Loucy (cell line): Measurements from ENCODE around the gene SGMS1.

Experiments
- EZH2phosphoT487 ChIP-seq: fragments of 200-600 bp; IDR thresholded peaks from 2 replicates; pipeline ENCODE4 v1.6.1; 2018; ENCODE audit warnings: antibody characterized with exemption, mild to moderate bottlenecking, moderate library complexity, borderline replicate concordance
- TF ChIP-seq, protein P1 (sequence below): fragments of 200-600 bp; sonication (generic); conservative IDR thresholded peaks from 2 replicates; pipeline ENCODE4 v1.5.1; 2014; ENCODE audit warnings: mild to moderate bottlenecking, antibody characterized with exemption, low read length

DNA sequence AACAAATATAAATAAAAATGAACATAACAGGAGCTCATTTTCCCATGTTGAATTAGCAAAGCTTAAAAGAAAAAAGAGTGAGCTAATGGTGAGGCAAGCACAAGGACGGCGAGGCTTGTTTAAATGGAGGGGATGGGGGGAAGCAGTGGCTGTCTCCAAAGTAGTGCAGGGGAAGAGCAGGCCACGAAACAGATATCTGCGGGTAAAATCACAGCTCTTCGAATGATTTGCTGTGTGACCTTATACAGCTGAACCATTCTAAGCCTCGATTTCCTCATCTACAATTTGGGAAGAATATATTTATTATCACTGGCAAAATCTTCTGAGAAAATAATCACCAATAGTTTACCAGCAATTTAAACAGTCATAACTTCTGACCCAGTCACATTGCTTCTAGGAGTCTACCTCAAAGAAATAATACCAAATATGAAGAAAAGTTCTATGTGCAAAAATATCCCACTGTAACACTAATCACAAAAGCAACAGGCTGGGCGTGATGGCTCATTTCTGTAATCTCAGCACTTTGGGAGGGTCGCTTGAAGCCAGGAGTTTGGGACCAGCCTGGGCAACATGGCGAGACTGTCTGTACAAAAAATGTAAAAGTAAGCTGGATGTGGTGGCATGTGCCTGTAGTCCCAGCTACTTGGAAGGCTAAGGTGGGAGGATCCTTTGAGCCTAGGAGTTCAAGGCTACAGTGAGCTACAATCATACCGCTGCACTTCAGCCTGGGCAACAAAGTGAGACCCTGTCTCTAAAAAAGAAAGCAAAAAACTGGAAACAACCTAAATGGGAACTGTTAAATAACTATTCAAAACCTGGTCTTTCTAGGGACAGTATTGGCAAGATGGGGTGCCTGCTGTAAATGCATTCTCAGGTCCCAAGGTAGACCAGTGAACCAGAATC, 309.3 kb downstream of the SGMS1 start:
- TF ChIP-seq, protein P1, sequence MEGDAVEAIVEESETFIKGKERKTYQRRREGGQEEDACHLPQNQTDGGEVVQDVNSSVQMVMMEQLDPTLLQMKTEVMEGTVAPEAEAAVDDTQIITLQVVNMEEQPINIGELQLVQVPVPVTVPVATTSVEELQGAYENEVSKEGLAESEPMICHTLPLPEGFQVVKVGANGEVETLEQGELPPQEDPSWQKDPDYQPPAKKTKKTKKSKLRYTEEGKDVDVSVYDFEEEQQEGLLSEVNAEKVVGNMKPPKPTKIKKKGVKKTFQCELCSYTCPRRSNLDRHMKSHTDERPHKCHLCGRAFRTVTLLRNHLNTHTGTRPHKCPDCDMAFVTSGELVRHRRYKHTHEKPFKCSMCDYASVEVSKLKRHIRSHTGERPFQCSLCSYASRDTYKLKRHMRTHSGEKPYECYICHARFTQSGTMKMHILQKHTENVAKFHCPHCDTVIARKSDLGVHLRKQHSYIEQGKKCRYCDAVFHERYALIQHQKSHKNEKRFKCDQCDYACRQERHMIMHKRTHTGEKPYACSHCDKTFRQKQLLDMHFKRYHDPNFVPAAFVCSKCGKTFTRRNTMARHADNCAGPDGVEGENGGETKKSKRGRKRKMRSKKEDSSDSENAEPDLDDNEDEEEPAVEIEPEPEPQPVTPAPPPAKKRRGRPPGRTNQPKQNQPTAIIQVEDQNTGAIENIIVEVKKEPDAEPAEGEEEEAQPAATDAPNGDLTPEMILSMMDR, result no peak
- TF ChIP-seq EZH2phosphoT487, result no peak
